ENCODE data around the gene SMYD3.

The SMYD3 gene

DNA sequence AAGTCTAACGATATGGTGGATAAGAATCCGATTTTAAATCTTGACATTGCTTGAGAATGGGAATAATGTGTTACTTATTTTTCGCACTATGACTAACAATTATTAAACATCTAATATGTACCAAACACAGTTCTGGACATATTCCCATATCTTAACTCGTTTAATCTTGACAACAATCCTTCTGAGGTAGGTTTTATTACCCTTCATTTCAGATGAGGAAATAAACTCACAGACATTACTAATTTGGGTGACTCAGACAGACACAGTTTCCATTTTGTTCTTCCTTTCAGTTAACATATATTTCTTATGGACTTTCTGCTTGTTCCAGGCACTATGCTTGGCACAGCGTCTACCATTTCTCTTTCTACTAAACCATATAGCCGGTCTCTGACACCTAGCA lies 244.8 kb downstream of the SMYD3 start:
- no peaks in the 10 kb centered on the region for H3K27me3 ChIP-seq (ENCODE audit: low read depth)
- no peak for DNase-seq (ENCODE audit: low spot score in 2 of 2)
- in situ Hi-C loops (cut with MboI; ENCODE audit: low sequenced_read_pairs) = no loop called here
- H3K4me3 ChIP-seq = no peak overlapping the region
- H3K4me1 ChIP-seq = peaks cover 4% of the 10 kb centered on the region
- no peaks in the 10 kb centered on the region for H3K36me3 ChIP-seq (replicated peaks)
- H3K9me3 ChIP-seq = no peaks in the 10 kb centered on the region

DNA sequence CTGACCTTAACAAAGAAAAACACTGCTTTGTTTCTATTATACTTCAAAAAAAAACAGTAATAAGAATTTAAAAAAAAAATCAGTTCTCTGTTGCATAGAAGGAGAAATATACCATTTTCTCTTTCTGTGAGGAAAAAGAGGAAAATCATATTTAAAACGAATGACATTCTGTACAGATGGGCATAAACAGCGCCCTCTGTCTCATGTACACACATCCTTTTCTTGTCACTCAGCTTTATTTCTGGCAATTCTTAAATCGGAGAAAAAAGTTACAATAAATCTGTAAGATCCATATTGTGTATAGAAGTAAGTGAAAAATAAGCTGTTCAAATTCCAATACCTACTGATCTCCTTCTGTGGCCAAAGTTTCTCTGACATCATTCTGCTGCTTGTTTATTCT lies 245.4 kb downstream of the SMYD3 start:
- Histone ChIP-seq H3K4me1 (no peaks in the 10 kb centered on the region), H3K36me3 (replicated peaks) (no peaks in the 10 kb centered on the region), H3K4me3 (no peak overlapping the region), H3K9me3 (no peaks in the 10 kb centered on the region), H3K27me3 (ENCODE audit: low read depth) (no peaks in the 10 kb centered on the region)
- no peak for DNase-seq (ENCODE audit: low spot score in 2 of 2)
- in situ Hi-C loops (cut with MboI; ENCODE audit: low sequenced_read_pairs) = no loop called here

GRCh38 chr1:246258250-246258649 lies 248.8 kb downstream of the SMYD3 start:
- no peaks in the 10 kb centered on the region for H3K9me3 ChIP-seq
- no peaks in the 10 kb centered on the region for H3K27me3 ChIP-seq (ENCODE audit: low read depth)
- H3K4me3 ChIP-seq = no peak overlapping the region
- no peaks in the 10 kb centered on the region for H3K4me1 ChIP-seq
- H3K36me3 ChIP-seq (replicated peaks) = no peaks in the 10 kb centered on the region
- in situ Hi-C loops (cut with MboI; ENCODE audit: low sequenced_read_pairs) = no loop called here
- DNase-seq (ENCODE audit: low spot score in 2 of 2) = no peak

GRCh38 chr1:246255773-246256172 lies 251.3 kb downstream of the SMYD3 start:
- Histone ChIP-seq H3K27me3 (ENCODE audit: low read depth) (no peaks in the 10 kb centered on the region), H3K4me1 (no peaks in the 10 kb centered on the region), H3K36me3 (replicated peaks) (no peaks in the 10 kb centered on the region), H3K9me3 (no peaks in the 10 kb centered on the region), H3K4me3 (no peak overlapping the region)
- in situ Hi-C loops (cut with MboI; ENCODE audit: low sequenced_read_pairs) = no loop called here
- no peak for DNase-seq (ENCODE audit: low spot score in 2 of 2)

- Histone ChIP-seq H3K4me1 (no peaks in the 10 kb centered on the region), H3K9me3 (no peaks in the 10 kb centered on the region), H3K4me3 (no peak overlapping the region), H3K27me3 (ENCODE audit: low read depth) (no peaks in the 10 kb centered on the region), H3K36me3 (replicated peaks) (no peaks in the 10 kb centered on the region)
- DNase-seq (ENCODE audit: low spot score in 2 of 2) = no peak
- in situ Hi-C loops (cut with MboI; ENCODE audit: low sequenced_read_pairs) = no loop called here
Measured at GRCh38 chr1:246254854-246255253, 252.2 kb downstream of the SMYD3 start.

- H3K36me3 ChIP-seq (replicated peaks) = no peaks in the 10 kb centered on the region
- no peak overlapping the region for H3K4me3 ChIP-seq
- in situ Hi-C loops (cut with MboI; ENCODE audit: low sequenced_read_pairs) = no loop called here
- no peak for DNase-seq (ENCODE audit: low spot score in 2 of 2)
- no peaks in the 10 kb centered on the region for H3K4me1 ChIP-seq
- H3K27me3 ChIP-seq (ENCODE audit: low read depth) = no peaks in the 10 kb centered on the region
- no peaks in the 10 kb centered on the region for H3K9me3 ChIP-seq
Measured at GRCh38 chr1:246246430-246246829, 260.6 kb downstream of the SMYD3 start.

- in situ Hi-C loops (cut with MboI; ENCODE audit: low sequenced_read_pairs) = no loop called here
- no peaks in the 10 kb centered on the region for H3K4me1 ChIP-seq
- H3K9me3 ChIP-seq = no peaks in the 10 kb centered on the region
- H3K4me3 ChIP-seq = no peak overlapping the region
- no peak for DNase-seq (ENCODE audit: low spot score in 2 of 2)
- H3K36me3 ChIP-seq (replicated peaks) = no peaks in the 10 kb centered on the region
- H3K27me3 ChIP-seq (ENCODE audit: low read depth) = no peaks in the 10 kb centered on the region
Measured at GRCh38 chr1:246245541-246245940, 261.5 kb downstream of the SMYD3 start.

DNA sequence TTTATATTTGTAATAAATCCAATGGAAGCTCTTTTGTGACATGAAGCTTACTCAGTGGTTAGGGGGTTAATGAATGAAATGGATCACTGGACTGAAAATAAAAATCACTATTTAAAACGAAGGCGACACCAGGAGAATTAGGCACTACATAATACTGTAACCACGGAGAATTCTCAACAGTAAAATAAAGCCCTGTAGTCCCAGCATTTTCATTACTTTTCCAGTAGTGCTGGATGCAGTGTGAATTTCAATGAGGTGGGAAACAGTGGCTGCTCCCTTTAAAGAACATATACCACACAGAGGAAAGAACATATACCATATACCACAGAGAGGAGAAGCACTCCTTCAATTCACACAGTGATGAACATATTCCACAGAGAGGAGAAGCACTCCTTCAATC lies 275.0 kb downstream of the SMYD3 start:
- H3K36me3 ChIP-seq (replicated peaks) = no peaks in the 10 kb centered on the region
- no peak for DNase-seq (ENCODE audit: low spot score in 2 of 2)
- H3K4me3 ChIP-seq = no peak overlapping the region
- no peaks in the 10 kb centered on the region for H3K27me3 ChIP-seq (ENCODE audit: low read depth)
- peaks cover 8% of the 10 kb centered on the region for H3K4me1 ChIP-seq
- H3K9me3 ChIP-seq = no peaks in the 10 kb centered on the region
- in situ Hi-C loops (cut with MboI; ENCODE audit: low sequenced_read_pairs) = no loop called here

DNA sequence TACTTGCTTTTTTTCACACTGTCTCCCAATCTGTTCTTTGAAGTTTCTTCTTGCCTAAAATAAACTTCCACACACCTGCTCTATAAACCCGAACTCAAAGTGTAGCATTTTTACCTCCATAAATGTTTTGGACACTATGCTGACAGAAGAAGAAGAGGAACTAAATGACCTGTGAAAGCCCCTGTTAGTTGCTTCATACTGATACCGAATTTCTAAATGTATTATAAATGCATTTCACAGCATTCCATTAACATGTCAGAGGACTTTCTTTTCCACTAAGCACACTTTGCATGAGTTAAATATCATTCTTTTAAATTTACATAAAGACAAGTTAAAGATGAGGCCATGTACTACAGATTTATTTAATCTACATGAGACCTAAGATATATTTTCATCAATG lies 281.0 kb downstream of the SMYD3 start:
- in situ Hi-C loops (cut with MboI; ENCODE audit: low sequenced_read_pairs) = no loop called here
- H3K27me3 ChIP-seq (ENCODE audit: low read depth) = no peaks in the 10 kb centered on the region
- H3K36me3 ChIP-seq (replicated peaks) = no peaks in the 10 kb centered on the region
- no peak overlapping the region for H3K4me3 ChIP-seq
- H3K9me3 ChIP-seq = no peaks in the 10 kb centered on the region
- H3K4me1 ChIP-seq = peaks cover 8% of the 10 kb centered on the region
- DNase-seq (ENCODE audit: low spot score in 2 of 2) = no peak

GRCh38 chr1:246221485-246222255 lies 285.4 kb downstream of the SMYD3 start:
- Histone ChIP-seq H3K4me3 (no peak overlapping the region), H3K9me3 (no peaks in the 10 kb centered on the region), H3K4me1 (no peaks in the 10 kb centered on the region), H3K36me3 (replicated peaks) (no peaks in the 10 kb centered on the region), H3K27me3 (ENCODE audit: low read depth) (no peaks in the 10 kb centered on the region)
- DNase-seq (ENCODE audit: low spot score in 2 of 2) = no peak
- in situ Hi-C loops (cut with MboI; ENCODE audit: low sequenced_read_pairs) = no loop called here

GRCh38 chr1:246220495-246221065 lies 286.5 kb downstream of the SMYD3 start:
- in situ Hi-C loops (cut with MboI; ENCODE audit: low sequenced_read_pairs) = no loop called here
- Histone ChIP-seq H3K36me3 (replicated peaks) (no peaks in the 10 kb centered on the region), H3K27me3 (ENCODE audit: low read depth) (no peaks in the 10 kb centered on the region), H3K9me3 (no peaks in the 10 kb centered on the region), H3K4me3 (no peak overlapping the region), H3K4me1 (no peaks in the 10 kb centered on the region)
- no peak for DNase-seq (ENCODE audit: low spot score in 2 of 2)

DNA sequence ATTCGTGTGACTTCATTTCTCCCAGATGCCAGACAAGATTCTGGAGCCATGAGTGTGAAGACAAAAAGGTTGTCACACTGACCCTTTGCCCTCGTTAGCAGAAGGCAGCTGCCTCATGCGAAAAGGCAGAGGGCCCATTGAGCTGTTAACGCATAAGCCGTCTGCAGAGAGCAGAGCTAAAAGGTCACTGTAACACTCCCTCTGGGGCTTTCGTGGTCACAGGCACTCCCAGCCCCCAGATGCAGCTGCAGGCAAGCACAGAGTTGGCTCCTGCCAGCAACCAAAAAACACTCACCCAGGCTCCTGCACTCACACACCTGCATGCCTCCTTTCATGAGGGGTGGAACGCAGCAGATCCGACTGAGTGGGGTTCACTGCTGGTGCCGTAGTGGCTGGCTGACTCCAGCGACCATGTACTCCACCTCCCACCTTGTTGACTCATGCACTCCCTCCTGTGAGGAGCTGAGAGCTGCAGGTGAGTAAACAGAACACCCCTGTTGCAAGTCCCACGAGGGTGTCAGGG lies 287.5 kb downstream of the SMYD3 start:
- H3K27me3 ChIP-seq (ENCODE audit: low read depth) = no peaks in the 10 kb centered on the region
- no peak for DNase-seq (ENCODE audit: low spot score in 2 of 2)

GRCh38 chr1:246218686-246219085 lies 288.4 kb downstream of the SMYD3 start:
- no peak for DNase-seq (ENCODE audit: low spot score in 2 of 2)
- Histone ChIP-seq H3K27me3 (ENCODE audit: low read depth) (no peaks in the 10 kb centered on the region), H3K36me3 (replicated peaks) (no peaks in the 10 kb centered on the region), H3K4me1 (peaks cover 8% of the 10 kb centered on the region), H3K4me3 (no peak overlapping the region), H3K9me3 (no peaks in the 10 kb centered on the region)
- in situ Hi-C loops (cut with MboI; ENCODE audit: low sequenced_read_pairs) = no loop called here

More for the DNA sequence above, 287.5 kb downstream of the SMYD3 start:
- in situ Hi-C loops (cut with MboI; ENCODE audit: low sequenced_read_pairs) = no loop called here
- Histone ChIP-seq H3K4me3 (no peak overlapping the region), H3K36me3 (replicated peaks) (no peaks in the 10 kb centered on the region), H3K4me1 (peaks cover 6% of the 10 kb centered on the region), H3K9me3 (no peaks in the 10 kb centered on the region)

GRCh38 chr1:246216906-246217305 lies 290.2 kb downstream of the SMYD3 start:
- Histone ChIP-seq H3K4me1 (peaks cover 8% of the 10 kb centered on the region), H3K4me3 (no peak overlapping the region), H3K9me3 (no peaks in the 10 kb centered on the region), H3K36me3 (replicated peaks) (no peaks in the 10 kb centered on the region), H3K27me3 (ENCODE audit: low read depth) (no peaks in the 10 kb centered on the region)
- no peak for DNase-seq (ENCODE audit: low spot score in 2 of 2)
- in situ Hi-C loops (cut with MboI; ENCODE audit: low sequenced_read_pairs) = no loop called here

Data from HAP-1 (cell line).